Colonic mucosa (tissue), 4 donors: ENCODE measurements around the gene PDZD2. TPM values are rescaled to one million over a fixed set of nuclear protein-coding genes. Genes with fewer than 3 reads are reported as not detected.
A peak's percentile ranks its signal among the peaks of the same experiment; 100 is the strongest.

Source experiments
- DNase-seq: peaks from one replicate; pipeline ENCODE4 v3.0.0-alpha.2; 2020
- H3K27ac ChIP-seq: fragments of 200-600 bp; one replicate; pipeline ENCODE4 v1.8.0; 2021
- H3K27me3 ChIP-seq: fragments of 200-600 bp; one replicate; pipeline ENCODE4 v1.8.0; 2021
- H3K36me3 ChIP-seq: fragments of 200-600 bp; one replicate; pipeline ENCODE4 v1.8.0; 2021
- H3K4me1 ChIP-seq: fragments of 200-600 bp; one replicate; pipeline ENCODE4 v1.8.0; 2021; ENCODE audit warnings: mild to moderate bottlenecking
- H3K4me3 ChIP-seq: fragments of 200-600 bp; one replicate; pipeline ENCODE4 v1.8.0; 2021
- H3K9ac ChIP-seq, 2 donors: one replicate each; pipeline ENCODE4 v1.7.0; 2013; ENCODE audit warnings: control low read depth in 2 of 2, low read depth in 2 of 2, low read length in 2 of 2
- H3K9me3 ChIP-seq: fragments of 200-600 bp; one replicate; pipeline ENCODE4 v1.8.0; 2021
- intact Hi-C: fragments of 100-400 bp; cut with DNase I; formaldehyde crosslinking; loops from one replicate; pipeline ENCODE4 v1.14.1; 2022
- total RNA-seq, 2 donors: library from RNA; stranded (reverse); fragmentation: NEBNext Ultra II Directional in 1 of 2; extraction: Animal tissue kit (Norgen Biotek cat#: 25700) in 1 of 2; gene quantifications; one replicate each; pipeline ENCODE4 v1.2.1, GENCODE V29; 2021
- TF ChIP-seq, protein P1 (sequence below): fragments of 200-600 bp; IDR thresholded peaks from one replicate; pipeline ENCODE4 v1.8.0; 2022; ENCODE audit warnings: antibody characterized with exemption, mild to moderate bottlenecking
- donor health status: healthy.
- donor health status: DM: no; HTN: no; CAD: no.
- donor health status: DM: no; HTN: no; CAD: no.

Gene PDZD2
- total RNA-seq, 2 donors from 2014 or later = 1.8 to 2.3 TPM

DNA sequence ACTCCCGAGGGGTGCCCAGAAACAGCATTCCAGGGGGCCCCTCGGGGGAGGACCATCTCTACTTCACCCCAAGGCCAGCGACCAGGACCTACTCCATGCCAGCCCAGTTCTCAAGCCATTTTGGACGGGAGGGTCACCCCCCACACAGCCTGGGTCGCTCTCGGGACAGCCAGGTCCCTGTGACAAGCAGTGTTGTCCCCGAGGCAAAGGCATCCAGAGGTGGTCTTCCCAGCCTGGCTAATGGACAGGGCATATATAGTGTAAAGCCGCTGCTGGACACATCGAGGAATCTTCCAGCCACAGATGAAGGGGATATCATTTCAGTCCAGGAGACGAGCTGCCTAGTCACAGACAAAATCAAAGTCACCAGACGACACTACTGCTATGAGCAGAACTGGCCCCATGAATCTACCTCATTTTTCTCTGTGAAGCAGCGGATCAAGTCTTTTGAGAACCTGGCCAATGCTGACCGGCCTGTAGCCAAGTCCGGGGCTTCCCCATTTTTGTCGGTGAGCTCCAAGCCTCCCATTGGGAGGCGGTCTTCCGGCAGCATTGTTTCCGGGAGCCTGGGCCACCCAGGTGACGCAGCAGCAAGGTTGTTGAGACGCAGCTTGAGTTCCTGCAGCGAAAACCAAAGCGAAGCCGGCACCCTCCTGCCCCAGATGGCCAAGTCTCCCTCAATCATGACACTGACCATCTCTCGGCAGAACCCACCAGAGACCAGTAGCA, 451.3 kb downstream of the PDZD2 start:
- H3K4me3 ChIP-seq = no peak overlapping the region
- TF ChIP-seq, protein P1, sequence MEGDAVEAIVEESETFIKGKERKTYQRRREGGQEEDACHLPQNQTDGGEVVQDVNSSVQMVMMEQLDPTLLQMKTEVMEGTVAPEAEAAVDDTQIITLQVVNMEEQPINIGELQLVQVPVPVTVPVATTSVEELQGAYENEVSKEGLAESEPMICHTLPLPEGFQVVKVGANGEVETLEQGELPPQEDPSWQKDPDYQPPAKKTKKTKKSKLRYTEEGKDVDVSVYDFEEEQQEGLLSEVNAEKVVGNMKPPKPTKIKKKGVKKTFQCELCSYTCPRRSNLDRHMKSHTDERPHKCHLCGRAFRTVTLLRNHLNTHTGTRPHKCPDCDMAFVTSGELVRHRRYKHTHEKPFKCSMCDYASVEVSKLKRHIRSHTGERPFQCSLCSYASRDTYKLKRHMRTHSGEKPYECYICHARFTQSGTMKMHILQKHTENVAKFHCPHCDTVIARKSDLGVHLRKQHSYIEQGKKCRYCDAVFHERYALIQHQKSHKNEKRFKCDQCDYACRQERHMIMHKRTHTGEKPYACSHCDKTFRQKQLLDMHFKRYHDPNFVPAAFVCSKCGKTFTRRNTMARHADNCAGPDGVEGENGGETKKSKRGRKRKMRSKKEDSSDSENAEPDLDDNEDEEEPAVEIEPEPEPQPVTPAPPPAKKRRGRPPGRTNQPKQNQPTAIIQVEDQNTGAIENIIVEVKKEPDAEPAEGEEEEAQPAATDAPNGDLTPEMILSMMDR = no peak
- H3K9me3 ChIP-seq = no peaks in the 10 kb centered on the region
- no peak overlapping the region for H3K27ac ChIP-seq
- H3K27me3 ChIP-seq = no peaks in the 10 kb centered on the region
- intact Hi-C loops = loop anchor here (10.0 kb wide), 1 partner anchor 505 kb away; no protein-coding TSS in a partner anchor
- no peaks in the 10 kb centered on the region for H3K36me3 ChIP-seq
- no peak for DNase-seq
- no peaks in the 10 kb centered on the region for H3K4me1 ChIP-seq
- H3K9ac ChIP-seq = no peak overlapping the region

DNA sequence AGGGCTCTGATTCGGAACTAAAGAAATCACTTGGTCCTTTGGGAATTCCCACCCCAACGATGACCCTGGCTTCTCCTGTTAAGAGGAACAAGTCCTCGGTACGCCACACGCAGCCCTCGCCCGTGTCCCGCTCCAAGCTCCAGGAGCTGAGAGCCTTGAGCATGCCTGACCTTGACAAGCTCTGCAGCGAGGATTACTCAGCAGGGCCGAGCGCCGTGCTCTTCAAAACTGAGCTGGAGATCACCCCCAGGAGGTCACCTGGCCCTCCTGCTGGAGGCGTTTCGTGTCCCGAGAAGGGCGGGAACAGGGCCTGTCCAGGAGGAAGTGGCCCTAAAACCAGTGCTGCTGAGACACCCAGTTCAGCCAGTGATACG, 451.8 kb downstream of the PDZD2 start:
- Histone ChIP-seq H3K4me3 (no peak overlapping the region), H3K9me3 (no peaks in the 10 kb centered on the region), H3K9ac (no peak overlapping the region), H3K27me3 (no peaks in the 10 kb centered on the region), H3K27ac (no peak overlapping the region), H3K36me3 (no peaks in the 10 kb centered on the region), H3K4me1 (no peaks in the 10 kb centered on the region)
- intact Hi-C loops = loop anchor here (10.0 kb wide), 1 partner anchor 506 kb away; no protein-coding TSS in a partner anchor
- TF ChIP-seq, protein P1 = no peak
- DNase-seq = no peak

DNA sequence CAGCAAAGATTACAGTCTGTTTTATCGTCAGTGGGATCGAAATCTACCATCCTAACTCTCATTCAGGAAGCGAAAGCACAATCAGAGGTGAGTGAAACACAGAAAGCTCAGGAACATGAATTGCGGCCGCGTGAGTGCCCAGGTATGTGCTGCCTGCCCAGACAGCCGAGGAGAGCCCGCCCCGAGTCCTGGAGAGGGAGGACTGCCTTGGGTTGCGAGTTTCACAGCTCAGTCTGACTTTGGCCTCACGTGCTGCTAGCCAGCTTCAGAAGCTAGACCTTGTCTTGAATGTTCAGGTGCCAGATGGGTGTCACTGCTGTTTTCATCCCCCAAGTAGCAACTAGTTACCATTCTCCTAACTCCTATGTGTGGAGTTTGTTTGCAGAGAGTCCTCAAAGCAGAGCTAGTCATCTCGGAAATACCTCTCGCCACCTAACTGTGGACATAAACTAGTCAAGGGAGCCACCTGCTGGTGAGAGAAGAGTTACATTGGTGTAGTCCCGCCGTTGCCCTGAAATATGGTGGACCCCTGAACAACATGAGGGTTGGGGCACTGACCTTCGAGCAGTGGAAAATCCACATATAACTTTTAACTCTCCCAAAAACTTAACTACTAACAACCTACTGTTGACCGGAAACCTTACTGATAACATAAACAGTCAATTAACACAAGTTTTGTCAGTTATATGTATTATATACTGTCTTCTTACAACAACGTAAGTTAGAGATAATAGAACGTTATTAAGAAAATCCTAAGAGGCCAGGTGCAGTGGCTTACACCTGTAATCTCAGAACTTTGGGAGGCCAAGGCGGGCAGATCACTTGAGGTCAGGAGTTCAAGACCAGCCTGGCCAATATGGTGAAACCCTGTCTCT, 454.2 kb downstream of the PDZD2 start:
- peak; percentile 68 for DNase-seq
- no peaks in the 10 kb centered on the region for H3K4me1 ChIP-seq
- H3K27ac ChIP-seq = no peak overlapping the region
- TF ChIP-seq, protein P1 = peak; percentile 26
- H3K36me3 ChIP-seq = no peaks in the 10 kb centered on the region
- no peak overlapping the region for H3K4me3 ChIP-seq
- intact Hi-C loops = loop anchor here (10.0 kb wide), 1 partner anchor 508 kb away; no protein-coding TSS in a partner anchor
- no peak overlapping the region for H3K9ac ChIP-seq
- no peaks in the 10 kb centered on the region for H3K9me3 ChIP-seq
- no peaks in the 10 kb centered on the region for H3K27me3 ChIP-seq

DNA sequence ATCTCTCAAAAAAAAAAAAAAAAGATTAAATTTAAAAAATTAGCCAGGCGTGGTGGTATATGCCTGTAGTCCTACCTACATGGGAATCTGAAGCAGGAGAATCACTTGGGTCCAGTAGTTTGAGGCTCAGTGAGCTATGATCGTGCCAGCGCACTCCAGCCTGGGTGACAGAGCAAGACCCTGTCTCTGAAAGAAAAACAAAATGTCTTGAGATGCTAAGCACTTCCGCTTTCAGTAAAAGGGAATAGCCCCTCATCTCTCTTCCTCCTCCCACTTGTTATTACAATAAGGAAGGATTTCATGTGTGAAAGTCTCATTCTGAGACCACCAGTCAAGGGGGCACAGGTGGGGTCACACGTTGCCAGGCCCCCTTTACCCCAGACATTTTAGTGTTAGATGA, 455.8 kb downstream of the PDZD2 start:
- Histone ChIP-seq H3K4me3 (no peak overlapping the region), H3K9me3 (no peaks in the 10 kb centered on the region), H3K27me3 (no peaks in the 10 kb centered on the region), H3K4me1 (no peaks in the 10 kb centered on the region), H3K27ac (no peak overlapping the region), H3K36me3 (peaks cover 1% of the 10 kb centered on the region), H3K9ac (no peak overlapping the region)
- intact Hi-C loops = loop anchor here (10.0 kb wide), 1 partner anchor 510 kb away; no protein-coding TSS in a partner anchor
- TF ChIP-seq, protein P1 = no peak
- DNase-seq = no peak

DNA sequence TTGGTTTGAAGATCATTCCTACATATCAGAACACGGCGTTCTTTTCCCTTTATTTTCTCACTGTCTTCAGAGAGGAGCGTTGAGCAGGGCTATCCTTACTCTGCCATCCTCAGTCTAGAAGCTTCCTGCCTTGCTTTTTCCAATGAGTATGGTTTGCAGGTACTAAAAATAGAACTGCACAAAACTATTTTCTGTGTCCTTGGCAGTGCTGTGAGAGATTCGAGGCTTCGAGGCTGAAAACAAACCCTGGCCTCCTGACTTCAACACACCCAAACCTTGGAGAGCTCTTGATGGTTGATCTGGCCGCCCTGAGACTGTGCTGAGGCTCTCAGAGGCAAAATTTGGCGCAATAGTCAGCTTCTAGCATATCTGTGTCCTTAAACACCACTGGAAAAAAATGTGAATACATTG, 456.3 kb downstream of the PDZD2 start:
- H3K36me3 ChIP-seq = peaks cover 3% of the 10 kb centered on the region
- H3K9me3 ChIP-seq = no peaks in the 10 kb centered on the region
- intact Hi-C loops = loop anchor here (10.0 kb wide), 1 partner anchor 510 kb away; no protein-coding TSS in a partner anchor
- H3K4me3 ChIP-seq = no peak overlapping the region
- H3K27me3 ChIP-seq = no peaks in the 10 kb centered on the region
- no peak overlapping the region for H3K27ac ChIP-seq
- H3K4me1 ChIP-seq = no peaks in the 10 kb centered on the region
- no peak overlapping the region for H3K9ac ChIP-seq
- TF ChIP-seq, protein P1 = no peak
- no peak for DNase-seq
